ENCODE results near the gene DEK. TPM values are rescaled to one million over a fixed set of nuclear protein-coding genes. Genes with fewer than 3 reads are reported as not detected.

DEK gene
- total RNA-seq, 1 donor from 2014 or later = 39.9 TPM

DNA sequence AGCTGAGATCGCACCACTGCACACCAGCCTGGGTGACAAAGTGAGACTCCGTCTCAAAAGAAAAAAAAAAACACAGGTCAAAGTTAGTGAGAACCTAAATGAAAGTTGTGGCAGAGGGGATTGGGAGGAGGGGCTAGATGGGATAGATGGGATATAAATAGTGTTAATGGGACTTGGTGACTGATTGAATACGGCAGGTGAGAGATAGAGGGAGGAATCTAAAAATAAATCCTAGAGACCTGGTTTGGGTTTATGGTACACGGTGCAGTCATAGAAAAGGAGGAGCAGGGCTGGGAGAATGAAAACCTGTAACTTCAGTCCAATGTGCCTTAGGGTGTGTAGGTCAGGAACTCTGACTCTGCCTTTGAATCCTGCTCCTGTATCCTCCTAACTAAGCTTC is 25.0 kb upstream of the DEK start:
- no peaks in the 10 kb centered on the region for H3K9me3 ChIP-seq (ENCODE audit: insufficient read depth, low read depth, low read length)
- H3K79me2 ChIP-seq (ENCODE audit: insufficient read depth, low read length) = no peaks in the 10 kb centered on the region
- H3K4me3 ChIP-seq (ENCODE audit: insufficient read depth, low read depth, low read length) = no peak overlapping the region
- Mint-ChIP-seq H3K36me3 (ENCODE audit: low read depth, unreplicated experiment) (no peaks in the 10 kb centered on the region), H3K9me3 (ENCODE audit: unreplicated experiment) (no peaks in the 10 kb centered on the region), H3K4me3 (ENCODE audit: unreplicated experiment) (no peak overlapping the region), H3K27ac (ENCODE audit: unreplicated experiment) (no peak overlapping the region), H3K4me1 (ENCODE audit: low read depth, unreplicated experiment) (no peaks in the 10 kb centered on the region), H3K27me3 (ENCODE audit: low read depth, unreplicated experiment) (peaks cover 6% of the 10 kb centered on the region)
- no peaks in the 10 kb centered on the region for H3K36me3 ChIP-seq (ENCODE audit: insufficient read depth, low read length)
- H3K27me3 ChIP-seq (ENCODE audit: insufficient read depth, low read length) = no peaks in the 10 kb centered on the region
- no peak overlapping the region for H3K9ac ChIP-seq (ENCODE audit: low read length)
- FAIRE-seq (no peak), DNase-seq (ENCODE audit: low read depth) (no peak)
- H3K4me2 ChIP-seq (ENCODE audit: low read length) = no peak overlapping the region
- no peak overlapping the region for H2AFZ ChIP-seq (ENCODE audit: low read depth, low read length)
- no peak overlapping the region for H3K27ac ChIP-seq (ENCODE audit: low read depth, low read length)
- H3K4me1 ChIP-seq (ENCODE audit: insufficient read depth, low read length) = no peaks in the 10 kb centered on the region
- TF ChIP-seq, protein P1, sequence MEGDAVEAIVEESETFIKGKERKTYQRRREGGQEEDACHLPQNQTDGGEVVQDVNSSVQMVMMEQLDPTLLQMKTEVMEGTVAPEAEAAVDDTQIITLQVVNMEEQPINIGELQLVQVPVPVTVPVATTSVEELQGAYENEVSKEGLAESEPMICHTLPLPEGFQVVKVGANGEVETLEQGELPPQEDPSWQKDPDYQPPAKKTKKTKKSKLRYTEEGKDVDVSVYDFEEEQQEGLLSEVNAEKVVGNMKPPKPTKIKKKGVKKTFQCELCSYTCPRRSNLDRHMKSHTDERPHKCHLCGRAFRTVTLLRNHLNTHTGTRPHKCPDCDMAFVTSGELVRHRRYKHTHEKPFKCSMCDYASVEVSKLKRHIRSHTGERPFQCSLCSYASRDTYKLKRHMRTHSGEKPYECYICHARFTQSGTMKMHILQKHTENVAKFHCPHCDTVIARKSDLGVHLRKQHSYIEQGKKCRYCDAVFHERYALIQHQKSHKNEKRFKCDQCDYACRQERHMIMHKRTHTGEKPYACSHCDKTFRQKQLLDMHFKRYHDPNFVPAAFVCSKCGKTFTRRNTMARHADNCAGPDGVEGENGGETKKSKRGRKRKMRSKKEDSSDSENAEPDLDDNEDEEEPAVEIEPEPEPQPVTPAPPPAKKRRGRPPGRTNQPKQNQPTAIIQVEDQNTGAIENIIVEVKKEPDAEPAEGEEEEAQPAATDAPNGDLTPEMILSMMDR (IDR thresholded peaks at IDR 0.05; ENCODE audit: insufficient read depth, low read depth, low read length) = no peak
- no peak for TF ChIP-seq EZH2 (IDR thresholded peaks at IDR 0.05; ENCODE audit: insufficient read depth, low read length)
- no peaks in the 10 kb centered on the region for H4K20me1 ChIP-seq (ENCODE audit: insufficient read depth, low read length)

- Histone ChIP-seq H3K36me3 (ENCODE audit: insufficient read depth, low read length) (no peaks in the 10 kb centered on the region), H3K9ac (ENCODE audit: low read length) (no peak overlapping the region), H3K4me2 (ENCODE audit: low read length) (no peak overlapping the region), H4K20me1 (ENCODE audit: insufficient read depth, low read length) (no peaks in the 10 kb centered on the region), H3K4me1 (ENCODE audit: insufficient read depth, low read length) (peaks cover 3% of the 10 kb centered on the region), H3K9me3 (ENCODE audit: insufficient read depth, low read depth, low read length) (no peaks in the 10 kb centered on the region), H3K79me2 (ENCODE audit: insufficient read depth, low read length) (no peaks in the 10 kb centered on the region), H3K4me3 (ENCODE audit: insufficient read depth, low read depth, low read length) (no peak overlapping the region), H2AFZ (ENCODE audit: low read depth, low read length) (no peak overlapping the region), H3K27ac (ENCODE audit: low read depth, low read length) (no peak overlapping the region), H3K27me3 (ENCODE audit: insufficient read depth, low read length) (peaks cover 11% of the 10 kb centered on the region)
- H3K27me3 Mint-ChIP-seq (ENCODE audit: low read depth, unreplicated experiment) = peaks cover 4% of the 10 kb centered on the region
- TF ChIP-seq EZH2 (IDR thresholded peaks at IDR 0.05; ENCODE audit: insufficient read depth, low read length) = no peak
- TF ChIP-seq, protein P1 (IDR thresholded peaks at IDR 0.05; ENCODE audit: insufficient read depth, low read depth, low read length) = no peak
- FAIRE-seq = no peak
- no peak overlapping the region for H3K27ac Mint-ChIP-seq (ENCODE audit: unreplicated experiment)
- H3K4me1 Mint-ChIP-seq (ENCODE audit: low read depth, unreplicated experiment) = no peaks in the 10 kb centered on the region
- no peak for DNase-seq (ENCODE audit: low read depth)
- no peaks in the 10 kb centered on the region for H3K36me3 Mint-ChIP-seq (ENCODE audit: low read depth, unreplicated experiment)
- H3K4me3 Mint-ChIP-seq (ENCODE audit: unreplicated experiment) = no peak overlapping the region
- no peaks in the 10 kb centered on the region for H3K9me3 Mint-ChIP-seq (ENCODE audit: unreplicated experiment)
Observed at GRCh38 chr6:18284261-18284660, 19.9 kb upstream of the DEK start.

DNA sequence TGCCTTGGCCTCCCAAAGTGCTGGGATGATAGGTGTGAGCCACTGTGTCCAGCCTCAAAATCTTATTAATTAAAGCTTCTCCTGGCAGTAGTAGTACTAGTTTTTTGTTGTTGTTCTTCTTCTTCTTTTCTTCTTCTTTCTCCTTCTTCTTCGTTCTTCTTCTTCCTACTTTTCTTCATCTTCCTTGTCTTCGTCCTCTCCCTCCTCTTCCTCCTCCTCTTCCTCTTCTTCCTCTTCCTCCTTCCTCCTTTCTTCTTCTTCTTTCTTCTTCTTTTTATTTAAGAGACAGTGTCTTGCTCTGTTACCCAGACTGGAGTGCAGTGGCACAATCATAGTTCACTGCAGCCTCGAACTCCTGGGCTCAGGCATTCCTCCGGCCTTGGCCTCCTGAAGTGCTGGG is 17.2 kb upstream of the DEK start:
- FAIRE-seq (no peak), DNase-seq (ENCODE audit: low read depth) (no peak)
- no peak overlapping the region for H3K9ac ChIP-seq (ENCODE audit: low read length)
- Mint-ChIP-seq H3K36me3 (ENCODE audit: low read depth, unreplicated experiment) (no peaks in the 10 kb centered on the region), H3K4me1 (ENCODE audit: low read depth, unreplicated experiment) (no peaks in the 10 kb centered on the region), H3K4me3 (ENCODE audit: unreplicated experiment) (no peak overlapping the region), H3K27me3 (ENCODE audit: low read depth, unreplicated experiment) (peaks cover 17% of the 10 kb centered on the region), H3K9me3 (ENCODE audit: unreplicated experiment) (no peaks in the 10 kb centered on the region), H3K27ac (ENCODE audit: unreplicated experiment) (no peak overlapping the region)
- H3K4me2 ChIP-seq (ENCODE audit: low read length) = no peak overlapping the region
- H3K9me3 ChIP-seq (ENCODE audit: insufficient read depth, low read depth, low read length) = no peaks in the 10 kb centered on the region
- no peak overlapping the region for H2AFZ ChIP-seq (ENCODE audit: low read depth, low read length)
- no peak overlapping the region for H3K4me3 ChIP-seq (ENCODE audit: insufficient read depth, low read depth, low read length)
- peaks cover 27% of the 10 kb centered on the region for H3K27me3 ChIP-seq (ENCODE audit: insufficient read depth, low read length)
- H3K4me1 ChIP-seq (ENCODE audit: insufficient read depth, low read length) = peaks cover 3% of the 10 kb centered on the region
- H3K36me3 ChIP-seq (ENCODE audit: insufficient read depth, low read length) = no peaks in the 10 kb centered on the region
- no peaks in the 10 kb centered on the region for H3K79me2 ChIP-seq (ENCODE audit: insufficient read depth, low read length)
- TF ChIP-seq, protein P1 (IDR thresholded peaks at IDR 0.05; ENCODE audit: insufficient read depth, low read depth, low read length) = no peak
- no peak for TF ChIP-seq EZH2 (IDR thresholded peaks at IDR 0.05; ENCODE audit: insufficient read depth, low read length)
- H4K20me1 ChIP-seq (ENCODE audit: insufficient read depth, low read length) = no peaks in the 10 kb centered on the region
- no peak overlapping the region for H3K27ac ChIP-seq (ENCODE audit: low read depth, low read length)

All from astrocyte (in vitro differentiated cells and primary cell).